BLaER1 treated with 17β-estradiol and CSF1 and Interleukin-3, amounts not matched to agents 10 nM and 100 nM (cell line): ENCODE measurements around the gene SST.
A peak's percentile ranks its signal among the peaks of the same experiment; 100 is the strongest.
"Not testable (repeated sequence)": the region's sequence is repeated elsewhere in the genome, so short reads cannot be mapped to it uniquely, and the experiment has no call there.

Experiments
- H3K27ac ChIP-seq, 11 experiments: shearing (Covaris generic); formaldehyde crosslinking; 2 replicates each; pipeline ENCODE4 v1.8.1; 2022
- H3K27me3 ChIP-seq, 11 experiments: shearing (Covaris generic); formaldehyde crosslinking; 2 replicates each; pipeline ENCODE4 v1.8.1; 2022
- H3K36me3 ChIP-seq, 11 experiments: shearing (Covaris generic); formaldehyde crosslinking; 2 replicates each; pipeline ENCODE4 v1.8.1; 2022
- H3K4me1 ChIP-seq, 10 experiments: shearing (Covaris generic); formaldehyde crosslinking; 2 replicates each; pipeline ENCODE4 v1.8.1; 2022
- H3K4me2 ChIP-seq, 11 experiments: shearing (Covaris generic); formaldehyde crosslinking; 2 replicates each; pipeline ENCODE4 v1.8.1; 2022
- H3K4me3 ChIP-seq, 10 experiments: shearing (Covaris generic); formaldehyde crosslinking; 2 replicates each; pipeline ENCODE4 v1.8.1; 2022
- H3K9ac ChIP-seq, 11 experiments: shearing (Covaris generic); formaldehyde crosslinking; 2 replicates each; pipeline ENCODE4 v1.8.1; 2022
- H3K9me3 ChIP-seq, 11 experiments: shearing (Covaris generic); formaldehyde crosslinking; replicated peaks in 1 of 11; 2 replicates each; pipeline ENCODE4 v1.8.1; 2022
- H4K20me1 ChIP-seq, 11 experiments: shearing (Covaris generic); formaldehyde crosslinking; 2 replicates each; pipeline ENCODE4 v1.8.1; 2022
- Cebpa-rat ChIP-seq, 11 experiments: shearing (Covaris generic); IDR thresholded peaks; 2 replicates each; pipeline ENCODE4 v1.8.1; 2022

Gene SST

GRCh38 chr3:187689984-187690383 is 19.8 kb upstream of the SST start:
- H3K27me3 ChIP-seq, result peaks cover 0 to 27% (median 0%) of the 10 kb centered on the region in 11 experiments; a peak in 7 of 22 replicates
- H3K27ac ChIP-seq, result no peak overlapping the region
- no peaks in the 10 kb centered on the region for H3K36me3 ChIP-seq
- H3K4me3 ChIP-seq, result no peak overlapping the region
- H4K20me1 ChIP-seq, result no peaks in the 10 kb centered on the region
- H3K9ac ChIP-seq, result no peak overlapping the region
- TF ChIP-seq Cebpa-rat (IDR thresholded peaks at IDR 0.05), result no peak
- H3K4me1 ChIP-seq, result peaks cover 0 to 4% (median 0%) of the 10 kb centered on the region in 10 experiments; a peak in 4 of 20 replicates
- peaks cover 21 to 35% (median 25%) of the 10 kb centered on the region in 11 experiments for H3K9me3 ChIP-seq
- no peak overlapping the region for H3K4me2 ChIP-seq

- Histone ChIP-seq H3K4me3 (no peak overlapping the region), H3K27ac (no peak overlapping the region), H3K27me3 (peaks cover 0 to 37% (median 0%) of the 10 kb centered on the region in 11 experiments; a peak in 7 of 22 replicates), H3K4me2 (no peak overlapping the region), H3K4me1 (peaks cover 0 to 4% (median 0%) of the 10 kb centered on the region in 10 experiments; a peak in 1 of 20 replicates), H4K20me1 (no peaks in the 10 kb centered on the region), H3K9ac (no peak overlapping the region), H3K9me3 (peaks cover 21 to 47% (median 29%) of the 10 kb centered on the region in 11 experiments), H3K36me3 (no peaks in the 10 kb centered on the region)
- 0 out of 22 replicates have a peak, but pooled peaks of 1 of the 11 experiments have one; percentile 22 for TF ChIP-seq Cebpa-rat (IDR thresholded peaks at IDR 0.05)
Measured at GRCh38 chr3:187686621-187687273, 16.6 kb upstream of the SST start.

GRCh38 chr3:187685948-187686347 is 15.8 kb upstream of the SST start:
- H3K4me1 ChIP-seq, result peaks cover 0 to under 1% (median 0%) of the 10 kb centered on the region in 10 experiments; a peak in 1 of 20 replicates
- no peaks in the 10 kb centered on the region for H3K36me3 ChIP-seq
- no peak overlapping the region for H3K4me3 ChIP-seq
- no peak for TF ChIP-seq Cebpa-rat (IDR thresholded peaks at IDR 0.05)
- H3K9ac ChIP-seq, result no peak overlapping the region
- H3K27me3 ChIP-seq, result peaks cover 0 to 44% (median 0%) of the 10 kb centered on the region in 11 experiments; a peak in 7 of 22 replicates
- peaks cover 21 to 43% (median 29%) of the 10 kb centered on the region in 11 experiments for H3K9me3 ChIP-seq
- no peaks in the 10 kb centered on the region for H4K20me1 ChIP-seq
- H3K4me2 ChIP-seq, result no peak overlapping the region
- no peak overlapping the region for H3K27ac ChIP-seq

- H3K4me2 ChIP-seq, result no peak overlapping the region
- no peaks in the 10 kb centered on the region for H3K4me1 ChIP-seq
- peaks cover 0 to 44% (median 0%) of the 10 kb centered on the region in 11 experiments; a peak in 6 of 22 replicates for H3K27me3 ChIP-seq
- peaks cover 21 to 43% (median 29%) of the 10 kb centered on the region in 11 experiments for H3K9me3 ChIP-seq
- no peak overlapping the region for H3K27ac ChIP-seq
- no peaks in the 10 kb centered on the region for H3K36me3 ChIP-seq
- H3K4me3 ChIP-seq, result no peak overlapping the region
- H4K20me1 ChIP-seq, result no peaks in the 10 kb centered on the region
- H3K9ac ChIP-seq, result no peak overlapping the region
- no peak for TF ChIP-seq Cebpa-rat (IDR thresholded peaks at IDR 0.05)
Measured at GRCh38 chr3:187684880-187685279, 14.7 kb upstream of the SST start.

- H4K20me1 ChIP-seq, result no peaks in the 10 kb centered on the region
- H3K4me3 ChIP-seq, result no peak overlapping the region
- H3K27ac ChIP-seq, result no peak overlapping the region
- no peak overlapping the region for H3K4me2 ChIP-seq
- H3K27me3 ChIP-seq, result peaks cover 0 to 44% (median 0%) of the 10 kb centered on the region in 11 experiments; a peak in 6 of 22 replicates
- peaks cover 21 to 43% (median 29%) of the 10 kb centered on the region in 11 experiments for H3K9me3 ChIP-seq
- H3K4me1 ChIP-seq, result no peaks in the 10 kb centered on the region
- no peaks in the 10 kb centered on the region for H3K36me3 ChIP-seq
- no peak for TF ChIP-seq Cebpa-rat (IDR thresholded peaks at IDR 0.05)
- no peak overlapping the region for H3K9ac ChIP-seq
Measured at GRCh38 chr3:187684444-187684843, 14.2 kb upstream of the SST start.

GRCh38 chr3:187681756-187682155 is 11.6 kb upstream of the SST start:
- Histone ChIP-seq H3K27me3 (peaks cover 0 to 23% (median 0%) of the 10 kb centered on the region in 11 experiments; a peak in 4 of 22 replicates), H3K9me3 (peaks cover 17 to 30% (median 21%) of the 10 kb centered on the region in 11 experiments)
- H4K20me1 ChIP-seq, H3K4me3 ChIP-seq, H3K4me1 ChIP-seq, H3K36me3 ChIP-seq, H3K9ac ChIP-seq, H3K27ac ChIP-seq, H3K4me2 ChIP-seq: not testable (repeated sequence)

- TF ChIP-seq Cebpa-rat (IDR thresholded peaks at IDR 0.05), result no peak
- Histone ChIP-seq H3K4me3 (no peak overlapping the region), H3K9ac (no peak overlapping the region)
Measured at GRCh38 chr3:187679638-187680396, 9.6 kb upstream of the SST start.

GRCh38 chr3:187678726-187679268 is 8.6 kb upstream of the SST start:
- 0 out of 20 replicates have a peak, but pooled peaks cover 0 to 4% (median 0%) of the 10 kb centered on the region in 10 experiments for H3K4me1 ChIP-seq
- peaks cover 0 to under 1% (median 0%) of the 10 kb centered on the region in 11 experiments; a peak in 1 of 22 replicates for H3K9me3 ChIP-seq
- no peak overlapping the region for H3K27ac ChIP-seq
- H3K4me3 ChIP-seq, result no peak overlapping the region
- TF ChIP-seq Cebpa-rat (IDR thresholded peaks at IDR 0.05), result no peak
- H3K36me3 ChIP-seq, result no peaks in the 10 kb centered on the region
- peaks cover 0 to 17% (median 0%) of the 10 kb centered on the region in 11 experiments; a peak in 1 of 22 replicates for H3K27me3 ChIP-seq
- no peak overlapping the region for H3K9ac ChIP-seq
- H4K20me1 ChIP-seq, result no peaks in the 10 kb centered on the region
- no peak overlapping the region for H3K4me2 ChIP-seq

More at GRCh38 chr3:187679638-187680396, 9.6 kb upstream of the SST start:
- no peaks in the 10 kb centered on the region for H3K36me3 ChIP-seq
- no peak overlapping the region for H3K27ac ChIP-seq
- 0 out of 20 replicates have a peak, but pooled peaks cover 0 to 4% (median 0%) of the 10 kb centered on the region in 10 experiments for H3K4me1 ChIP-seq
- H3K4me2 ChIP-seq, result no peak overlapping the region
- no peaks in the 10 kb centered on the region for H4K20me1 ChIP-seq
- peaks cover 0 to 11% (median 2%) of the 10 kb centered on the region in 11 experiments; a peak in 10 of 22 replicates for H3K9me3 ChIP-seq
- peaks cover 0 to 17% (median 0%) of the 10 kb centered on the region in 11 experiments; a peak in 1 of 22 replicates for H3K27me3 ChIP-seq

- Histone ChIP-seq H3K27me3 (peaks cover 0 to 12% (median 0%) of the 10 kb centered on the region in 11 experiments; a peak in 1 of 22 replicates), H3K4me2 (no peak overlapping the region), H3K9ac (no peak overlapping the region), H3K9me3 (no peaks in the 10 kb centered on the region), H3K4me1 (0 out of 20 replicates have a peak, but pooled peaks cover 0 to 4% (median 0%) of the 10 kb centered on the region in 10 experiments), H4K20me1 (no peaks in the 10 kb centered on the region), H3K36me3 (no peaks in the 10 kb centered on the region), H3K4me3 (no peak overlapping the region), H3K27ac (no peak overlapping the region)
- no peak for TF ChIP-seq Cebpa-rat (IDR thresholded peaks at IDR 0.05)
Measured at GRCh38 chr3:187677604-187678003, 7.4 kb upstream of the SST start.
